ENCODE data around the gene PGP. TPM values are rescaled to one million over a fixed set of nuclear protein-coding genes. Genes with fewer than 3 reads are reported as not detected.

PGP gene
- total RNA-seq, 1 donor from 2014 or later, result 15.0 TPM

- peaks cover 16% of the 10 kb centered on the region for H3K4me1 ChIP-seq
- intact Hi-C loops (cut with DNase I), result no loop called here
- DNase-seq, result no peak
- TF ChIP-seq CTCF (IDR thresholded peaks at IDR 0.05), result no peak
- H3K27ac ChIP-seq, result no peak overlapping the region
- peaks cover 53% of the 10 kb centered on the region for H3K36me3 ChIP-seq
- no peaks in the 10 kb centered on the region for H3K27me3 ChIP-seq
- H3K9me3 ChIP-seq, result no peaks in the 10 kb centered on the region
- no peak overlapping the region for H3K4me3 ChIP-seq
- ATAC-seq, result no peak
Observed at GRCh38 chr16:2252806-2253148, 38.1 kb upstream of the PGP start.

GRCh38 chr16:2251296-2252111 is 36.9 kb upstream of the PGP start, which contains the start of gene ECI1:
Gene ECI1 (minus strand): TSS chr16:2251587. CDS start chr16:2251566, 21 bp downstream.
- peak; percentile 99 for ATAC-seq

GRCh38 chr16:2250652-2251295 is 36.1 kb upstream of the PGP start:
- ATAC-seq (no peak), DNase-seq (no peak)
- Histone ChIP-seq H3K4me3 (peak overlapping the region; percentile 70), H3K27me3 (no peaks in the 10 kb centered on the region), H3K9me3 (no peaks in the 10 kb centered on the region), H3K36me3 (peaks cover 44% of the 10 kb centered on the region), H3K27ac (peak overlapping the region; percentile 83), H3K4me1 (peaks cover 16% of the 10 kb centered on the region)
- no peak for TF ChIP-seq CTCF (IDR thresholded peaks at IDR 0.05)
- intact Hi-C loops (cut with DNase I), result no loop called here

More at GRCh38 chr16:2251296-2252111, 36.9 kb upstream of the PGP start, which contains the start of gene ECI1:
- Histone ChIP-seq H3K36me3 (peaks cover 44% of the 10 kb centered on the region), H3K9me3 (no peaks in the 10 kb centered on the region), H3K27me3 (no peaks in the 10 kb centered on the region), H3K4me3 (peak within 1 kb of the TSS; percentile 70), H3K27ac (peak within 1 kb of the TSS; percentile 83), H3K4me1 (peaks cover 16% of the 10 kb centered on the region)
- intact Hi-C loops (cut with DNase I), result no loop called here
- peak; percentile 98 for DNase-seq
- TF ChIP-seq CTCF (IDR thresholded peaks at IDR 0.05), result peak; percentile 76

GRCh38 chr16:2246301-2246885 is 31.8 kb upstream of the PGP start:
- intact Hi-C loops (cut with DNase I), result no loop called here

More at GRCh38 chr16:2246301-2246885, 31.8 kb upstream of the PGP start:
- no peak overlapping the region for H3K27ac ChIP-seq
- no peaks in the 10 kb centered on the region for H3K27me3 ChIP-seq
- no peak overlapping the region for H3K4me3 ChIP-seq
- TF ChIP-seq CTCF (IDR thresholded peaks at IDR 0.05), result no peak
- peaks cover 49% of the 10 kb centered on the region for H3K36me3 ChIP-seq
- no peak for DNase-seq
- H3K9me3 ChIP-seq, result no peaks in the 10 kb centered on the region
- peaks cover 10% of the 10 kb centered on the region for H3K4me1 ChIP-seq
- ATAC-seq, result no peak

Data from upper lobe of right lung (tissue), 1 donor.